Left forelimb (tissue), 1 donor: ENCODE data around the gene RAPGEFL1.
"Not testable (repeated sequence)": the region's sequence is repeated elsewhere in the genome, so short reads cannot be mapped to it uniquely, and the experiment has no call there.

Experiments
- DNase-seq: peaks from one replicate; pipeline ENCODE4 v3.0.0-alpha.2; 2018; ENCODE audit warnings: low spot score

RAPGEFL1 gene

DNA sequence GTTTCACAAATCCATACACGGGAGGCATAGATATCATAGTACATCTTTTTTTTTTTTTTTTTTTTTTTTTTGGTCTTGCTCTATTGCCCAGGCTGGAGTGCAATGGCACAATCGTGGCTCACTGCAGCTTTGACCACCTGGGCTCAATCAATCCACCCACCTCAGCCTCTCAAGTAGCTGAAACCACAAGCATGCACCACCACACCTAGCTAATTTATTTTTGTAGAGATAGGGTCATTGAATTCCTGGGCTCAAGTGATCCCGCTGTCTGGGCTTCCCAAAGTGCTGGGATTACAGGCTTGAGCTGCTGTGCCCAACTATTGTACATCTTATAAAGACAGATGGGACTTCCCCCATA lies 3.5 kb upstream of the RAPGEFL1 start:
- DNase-seq: no peak

DNA sequence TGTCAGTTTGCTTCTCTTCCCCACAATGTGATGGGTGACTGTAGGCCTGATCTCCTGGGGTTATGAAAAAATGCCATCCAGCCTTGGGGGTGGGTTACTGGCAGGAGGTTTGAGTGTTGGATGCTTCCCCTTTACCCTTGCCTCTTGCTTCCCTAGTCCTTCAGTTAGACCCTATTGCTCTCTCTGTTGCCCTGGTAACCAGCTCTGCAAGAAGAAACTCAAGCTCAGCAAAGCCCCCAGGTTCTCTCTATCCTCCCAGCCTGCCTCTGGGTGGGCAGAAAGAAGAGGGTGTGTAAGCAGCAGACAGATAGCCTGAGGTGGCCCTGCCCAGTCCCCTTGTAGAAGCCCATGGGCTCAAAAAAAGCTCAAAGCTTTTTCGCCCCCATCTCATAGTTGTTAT lies 2.8 kb upstream of the RAPGEFL1 start:
- DNase-seq: no peak

DNA sequence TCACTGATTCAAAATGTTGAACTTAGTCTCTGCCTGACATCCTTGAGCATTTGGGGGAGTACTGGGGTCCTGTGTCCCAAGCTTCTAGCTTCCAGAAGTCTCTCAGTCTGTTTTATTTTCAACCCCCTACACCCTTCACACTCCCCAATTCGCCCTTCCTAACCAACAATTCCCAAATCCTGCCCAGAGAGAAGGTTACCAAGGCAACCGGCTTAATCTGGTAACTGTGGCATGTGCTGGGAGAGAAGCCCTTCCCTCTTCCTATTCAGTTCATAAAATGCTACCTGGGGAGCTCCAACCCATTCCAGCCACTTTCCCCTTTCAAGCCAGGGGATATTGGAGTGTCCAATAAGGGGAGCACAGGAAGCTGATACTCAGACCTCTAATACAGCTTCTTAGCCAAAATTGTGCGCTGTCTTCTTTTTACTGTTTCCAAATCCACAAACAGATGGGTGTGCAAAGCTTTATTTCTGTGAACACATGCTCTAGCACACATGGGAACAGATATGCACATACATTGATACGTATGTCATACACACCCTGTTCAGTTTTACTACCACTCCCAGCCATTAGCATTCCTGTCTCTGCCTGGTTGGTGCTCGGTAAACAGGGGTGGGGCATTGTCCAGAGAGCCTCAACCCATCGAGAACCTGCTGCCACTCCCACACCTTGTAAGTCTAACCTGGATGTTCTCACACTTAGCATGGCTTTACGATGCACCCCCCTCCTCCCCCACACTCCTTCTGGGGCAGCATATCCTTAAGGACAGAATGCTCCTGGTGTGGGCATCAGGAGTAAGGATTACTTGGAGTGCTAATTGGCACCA lies 1.1 kb upstream of the RAPGEFL1 start:
- no peak for DNase-seq

DNA sequence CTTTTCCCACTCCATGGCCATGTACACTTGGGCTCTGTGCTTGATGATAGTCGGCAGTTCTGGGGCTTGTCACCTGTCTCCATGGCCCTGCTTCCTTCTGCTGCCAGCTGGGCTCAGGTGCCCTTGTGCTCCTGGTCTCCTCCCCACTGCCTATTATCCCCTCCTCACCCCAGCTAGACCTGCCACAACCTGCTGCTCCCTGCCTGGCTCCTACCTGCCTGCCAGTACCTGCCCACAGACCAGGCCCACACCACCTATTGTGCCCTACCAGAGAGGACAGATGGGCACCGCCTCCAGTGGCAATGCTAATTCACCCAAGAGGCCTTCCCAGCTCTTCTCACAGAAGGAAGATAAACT lies 538 bp upstream of the RAPGEFL1 start:
- no peak for DNase-seq

DNA sequence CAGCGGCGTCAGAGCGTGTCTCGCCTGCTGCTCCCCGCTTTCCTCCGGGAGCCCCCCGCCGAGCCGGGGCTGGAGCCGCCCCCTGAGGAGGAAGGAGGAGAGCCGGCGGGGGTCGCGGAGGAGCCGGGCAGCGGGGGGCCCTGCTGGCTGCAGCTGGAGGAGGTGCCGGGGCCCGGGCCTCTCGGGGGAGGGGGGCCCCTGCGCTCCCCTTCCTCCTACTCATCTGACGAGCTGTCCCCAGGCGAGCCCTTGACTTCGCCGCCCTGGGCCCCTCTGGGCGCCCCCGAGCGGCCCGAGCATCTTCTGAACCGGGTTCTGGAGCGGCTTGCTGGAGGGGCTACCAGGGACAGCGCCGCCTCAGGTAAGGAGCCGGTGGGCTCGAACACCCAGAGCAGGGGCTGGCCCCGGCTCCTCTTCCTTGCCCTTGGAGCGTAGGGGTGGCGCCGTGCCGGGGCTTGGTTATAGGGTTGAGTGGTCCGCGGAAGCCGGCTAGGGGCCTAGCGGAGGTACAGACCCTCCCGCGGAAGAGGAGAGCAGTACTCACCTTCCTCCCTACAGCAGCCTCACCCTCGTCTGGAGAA lies 841 bp downstream of the RAPGEFL1 start:
- no peak for DNase-seq

DNA sequence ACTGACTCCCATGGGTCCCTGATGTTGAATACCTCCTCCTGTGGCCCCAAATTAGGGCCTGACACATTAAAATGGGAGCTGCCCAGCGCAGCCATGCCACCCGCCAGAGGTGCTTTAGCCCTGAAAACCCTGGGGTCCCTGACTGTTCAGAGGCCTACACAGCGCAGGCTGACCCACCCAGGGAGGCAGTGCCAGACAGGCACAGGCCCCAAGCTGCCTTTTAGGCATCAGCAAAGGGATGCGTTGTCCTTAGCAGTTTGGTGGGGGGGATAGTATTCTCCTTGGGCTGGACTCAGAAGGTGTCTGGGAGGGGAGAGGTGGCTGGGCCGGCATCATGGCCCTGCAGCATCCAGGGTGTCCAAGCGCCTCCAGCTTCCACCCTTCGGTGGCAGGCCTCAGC lies 1.4 kb downstream of the RAPGEFL1 start:
- no peak for DNase-seq

DNA sequence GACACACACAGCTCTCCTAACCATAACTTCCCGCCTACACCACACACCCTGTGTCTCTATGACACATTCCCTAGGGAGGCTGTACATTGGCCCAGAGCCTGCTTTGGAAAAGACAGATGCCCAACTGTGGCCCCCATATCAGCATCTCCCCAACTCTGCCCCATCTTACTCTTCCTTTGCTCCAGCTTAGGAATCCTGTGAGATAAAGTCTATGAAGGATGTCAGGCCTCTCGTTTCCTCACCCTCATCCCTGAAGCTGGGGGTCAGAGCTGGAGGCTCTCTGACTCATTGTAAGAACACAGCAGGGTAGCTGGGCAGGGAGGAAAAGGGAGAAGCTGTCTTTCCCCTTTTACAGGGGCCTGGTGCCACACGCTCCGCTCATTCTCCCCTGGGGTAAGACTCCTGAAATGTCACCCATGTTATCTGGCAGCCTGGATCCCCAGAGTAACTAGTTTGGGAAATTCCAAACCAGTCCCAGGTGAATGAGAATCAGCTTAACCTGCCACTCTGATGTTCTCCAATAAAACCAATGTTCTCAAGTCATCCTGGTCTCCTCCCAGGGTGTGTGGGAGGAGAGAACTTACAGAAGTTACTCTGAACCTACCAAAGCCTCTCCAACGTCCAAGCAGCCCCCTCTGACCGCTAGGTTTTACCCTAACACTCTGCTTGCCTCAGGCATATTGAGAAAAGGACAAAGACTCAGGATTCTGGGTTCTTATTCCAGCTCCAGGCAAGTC lies 2.8 kb downstream of the RAPGEFL1 start:
- DNase-seq: no peak

DNA sequence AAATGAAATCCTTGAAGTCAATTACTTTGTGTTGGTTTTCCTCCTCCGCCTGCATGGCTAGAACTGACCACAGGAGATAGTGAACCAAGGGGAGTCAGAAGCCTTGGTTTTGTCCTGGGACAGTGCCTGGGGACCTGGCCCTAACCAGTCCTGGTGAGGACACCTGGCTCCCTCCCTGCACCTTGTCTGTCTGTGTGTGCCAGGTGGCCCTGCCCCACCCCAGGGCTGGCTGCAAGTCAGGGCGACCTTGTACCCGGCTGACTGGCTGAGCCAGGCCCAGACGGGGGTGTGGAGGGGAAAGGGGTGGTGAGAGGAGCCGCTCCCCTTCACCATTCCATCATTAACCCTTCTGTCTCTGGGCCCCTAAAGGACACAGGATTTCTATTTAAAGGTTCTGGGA lies 3.4 kb downstream of the RAPGEFL1 start:
- no peak for DNase-seq

DNA sequence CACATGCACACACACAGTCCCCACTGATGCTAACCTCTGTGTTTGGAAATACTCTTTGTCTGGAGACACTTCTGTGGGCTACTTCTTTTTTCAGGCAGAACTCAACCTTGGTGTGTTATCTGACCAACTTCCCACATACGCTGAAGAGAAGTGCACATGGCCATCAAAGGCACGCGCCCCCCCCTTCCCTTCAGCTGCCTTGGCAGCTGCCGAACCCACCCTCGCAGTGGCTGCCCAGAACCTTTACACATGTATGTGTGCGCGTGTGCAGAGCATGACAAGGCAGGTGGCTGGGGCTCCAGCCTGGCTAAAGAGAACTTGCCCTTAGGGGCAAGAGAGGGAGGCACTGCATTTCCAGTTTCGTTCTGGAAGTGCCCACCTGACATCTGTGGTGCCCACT lies 3.9 kb downstream of the RAPGEFL1 start:
- DNase-seq: no peak

DNA sequence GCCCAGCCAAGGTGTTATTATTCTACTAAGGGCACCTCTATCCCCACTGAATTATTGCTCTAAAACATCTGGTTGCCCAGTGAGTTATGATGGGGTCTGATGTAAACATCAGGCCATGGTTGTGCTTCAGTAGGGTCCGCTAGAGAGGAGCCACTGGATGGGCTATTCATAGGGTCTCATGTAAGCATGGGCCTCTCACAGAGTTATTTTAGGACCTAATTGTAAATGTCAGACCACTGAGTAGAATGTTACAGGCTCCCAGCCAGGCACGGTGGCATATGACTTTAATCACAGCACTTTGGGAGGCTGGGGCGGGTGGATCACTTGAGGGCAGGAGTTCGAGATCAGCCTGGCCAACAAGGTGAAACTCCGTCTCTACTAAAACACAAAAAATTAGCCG lies 5.3 kb downstream of the RAPGEFL1 start:
- DNase-seq: no peak

DNA sequence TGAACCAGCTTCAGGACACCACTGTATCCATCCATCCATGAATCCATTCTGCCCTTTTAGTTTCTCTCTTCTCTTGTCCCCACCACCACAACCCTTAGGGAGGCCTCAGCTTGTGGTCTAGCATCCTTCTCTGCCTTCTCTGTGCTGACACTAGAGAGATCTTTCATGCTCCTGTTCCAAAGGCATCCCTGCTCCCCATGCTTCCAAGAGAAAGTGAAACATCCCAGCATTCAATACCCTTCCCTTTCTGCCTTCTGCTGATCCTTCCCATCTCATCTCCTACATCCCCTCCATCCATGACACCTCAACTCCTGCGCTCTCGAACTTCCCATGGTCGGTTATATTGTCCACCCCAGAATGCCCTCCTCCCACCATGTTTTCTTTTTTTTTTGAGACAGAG lies 10.0 kb downstream of the RAPGEFL1 start:
- DNase-seq: no peak

DNA sequence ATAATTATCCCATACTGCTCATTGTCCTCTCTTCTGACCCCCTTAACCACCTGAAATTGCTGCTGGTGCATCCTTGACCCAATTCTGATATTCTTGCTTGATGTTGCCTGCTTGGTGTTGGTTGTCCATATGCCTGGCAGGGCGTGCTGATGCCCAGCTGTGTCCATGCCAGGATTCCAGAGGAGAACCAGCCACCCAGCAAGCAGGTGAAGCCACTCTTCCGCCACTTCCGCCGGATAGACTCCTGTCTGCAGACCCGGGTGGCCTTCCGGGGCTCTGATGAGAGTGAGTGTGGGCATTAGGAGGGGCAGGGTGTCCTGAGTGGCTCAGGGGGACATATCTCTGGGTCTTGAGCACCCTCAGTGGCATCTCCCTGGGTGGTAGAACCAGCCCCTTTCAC lies 11.4 kb downstream of the RAPGEFL1 start:
- DNase-seq: no peak

DNA sequence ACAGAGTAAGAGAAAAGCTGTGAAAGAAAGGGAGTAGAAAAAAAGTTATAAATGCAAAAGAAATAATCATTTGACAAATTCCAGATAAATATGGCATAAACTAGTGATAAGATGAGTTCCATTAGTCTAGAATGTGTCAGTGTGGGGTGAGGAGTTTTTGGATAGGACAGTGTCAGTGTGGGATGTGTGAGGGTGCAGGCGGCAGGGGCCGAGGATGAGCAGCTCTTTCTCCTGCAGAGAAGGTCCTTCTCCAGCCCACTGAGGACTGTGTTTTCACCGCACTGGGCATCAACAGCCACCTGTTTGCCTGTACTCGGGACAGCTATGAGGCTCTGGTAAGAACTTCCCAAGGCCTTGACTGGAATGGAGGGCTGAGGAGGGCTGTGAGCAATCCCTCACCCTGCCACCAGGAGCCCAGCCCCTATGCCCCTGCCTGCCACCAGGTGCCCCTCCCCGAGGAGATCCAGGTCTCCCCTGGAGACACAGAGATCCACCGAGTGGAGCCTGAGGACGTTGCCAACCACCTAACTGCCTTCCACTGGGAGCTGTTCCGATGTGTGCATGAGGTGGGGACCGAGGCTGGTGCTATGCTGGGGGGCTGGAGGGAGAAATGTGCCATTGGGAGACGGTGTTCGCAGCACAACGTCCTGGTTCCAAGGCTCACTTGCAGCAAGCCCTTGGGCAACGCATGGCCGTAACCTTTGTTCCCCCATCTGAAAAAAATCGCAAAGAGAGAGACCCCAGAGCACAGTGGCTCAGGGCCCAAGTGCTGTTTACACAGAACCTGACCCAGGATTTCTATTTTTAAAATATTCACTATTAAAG lies 13.1 kb downstream of the RAPGEFL1 start:
- DNase-seq: peak; percentile 41

DNA sequence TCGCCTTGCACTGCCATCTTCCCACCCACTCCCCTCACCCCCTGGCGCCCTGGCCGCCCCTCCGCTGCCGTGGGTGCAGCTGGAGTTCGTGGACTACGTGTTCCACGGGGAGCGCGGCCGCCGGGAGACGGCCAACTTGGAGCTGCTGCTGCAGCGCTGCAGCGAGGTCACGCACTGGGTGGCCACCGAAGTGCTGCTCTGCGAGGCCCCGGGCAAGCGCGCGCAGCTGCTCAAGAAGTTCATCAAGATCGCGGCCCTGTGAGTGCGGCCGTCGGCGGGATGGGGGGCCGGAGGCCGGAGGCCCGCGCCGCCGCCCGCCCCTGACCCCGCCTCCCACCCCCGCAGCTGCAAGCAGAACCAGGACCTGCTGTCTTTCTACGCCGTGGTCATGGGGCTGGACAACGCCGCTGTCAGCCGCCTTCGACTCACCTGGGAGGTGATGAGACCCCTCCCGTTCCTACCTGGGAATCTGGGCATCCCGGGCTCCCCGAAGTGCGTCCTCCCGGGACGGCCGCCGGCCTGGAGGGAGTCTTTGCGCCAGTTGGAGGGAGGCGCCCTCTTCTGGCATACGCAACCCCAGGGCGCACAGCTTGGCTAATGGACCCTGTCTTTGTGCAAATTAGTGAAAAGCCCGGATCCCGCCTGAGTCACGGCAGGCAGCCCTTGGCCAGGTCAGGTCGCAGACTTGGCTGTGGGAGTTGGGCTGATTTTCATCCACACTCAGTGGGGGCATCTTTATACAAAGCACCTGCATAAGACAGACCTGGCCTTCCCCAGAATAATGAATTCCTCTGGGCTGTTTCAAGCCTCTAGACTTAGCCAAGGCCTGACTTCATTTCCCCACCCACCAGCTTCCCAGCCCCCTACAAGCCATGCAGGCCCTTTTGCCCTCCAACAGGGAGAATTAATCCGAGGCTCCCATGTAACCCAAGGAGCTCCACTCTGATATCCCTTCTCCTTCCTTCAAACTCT lies 14.3 kb downstream of the RAPGEFL1 start:
- peak; percentile 73 for DNase-seq

DNA sequence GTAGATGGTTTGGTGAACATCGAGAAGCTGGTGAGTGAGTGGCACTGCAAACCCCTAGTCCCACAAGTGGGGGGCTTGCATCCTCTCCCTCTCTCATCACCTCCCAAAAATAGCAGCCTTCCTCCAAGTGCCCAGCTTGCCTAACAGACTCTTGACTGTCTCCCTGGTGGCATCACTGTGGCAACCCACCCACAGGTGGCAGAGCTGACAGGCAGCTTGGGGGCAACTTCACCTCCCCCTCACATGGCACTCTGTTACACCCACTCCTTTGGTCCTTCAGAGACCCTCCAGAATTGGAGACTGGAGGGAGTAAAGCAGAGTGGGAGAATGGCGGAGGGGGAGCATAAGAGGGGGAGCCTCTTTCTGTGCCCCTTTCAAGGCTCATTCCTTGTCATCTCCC lies 15.7 kb downstream of the RAPGEFL1 start:
- no peak for DNase-seq

DNA sequence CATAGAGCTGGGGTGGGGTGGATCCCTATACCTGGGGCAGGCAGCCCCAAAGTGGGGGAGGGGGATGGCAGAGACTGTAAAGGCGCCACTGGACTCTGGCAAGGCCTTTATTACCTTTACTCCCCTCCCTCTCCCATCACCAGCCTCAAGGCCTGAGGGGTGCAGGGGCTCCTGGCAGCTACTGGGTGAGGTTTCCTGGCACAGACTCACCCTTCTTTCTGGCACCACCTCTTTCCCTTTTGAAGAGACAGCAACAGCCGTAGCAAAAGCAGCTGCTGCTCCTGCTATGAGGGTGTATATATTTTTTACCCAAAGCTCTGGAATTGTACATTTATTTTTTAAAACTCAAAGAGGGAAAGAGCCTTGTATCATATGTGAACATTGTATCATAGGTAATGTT lies 17.6 kb downstream of the RAPGEFL1 start:
- no peak for DNase-seq

DNA sequence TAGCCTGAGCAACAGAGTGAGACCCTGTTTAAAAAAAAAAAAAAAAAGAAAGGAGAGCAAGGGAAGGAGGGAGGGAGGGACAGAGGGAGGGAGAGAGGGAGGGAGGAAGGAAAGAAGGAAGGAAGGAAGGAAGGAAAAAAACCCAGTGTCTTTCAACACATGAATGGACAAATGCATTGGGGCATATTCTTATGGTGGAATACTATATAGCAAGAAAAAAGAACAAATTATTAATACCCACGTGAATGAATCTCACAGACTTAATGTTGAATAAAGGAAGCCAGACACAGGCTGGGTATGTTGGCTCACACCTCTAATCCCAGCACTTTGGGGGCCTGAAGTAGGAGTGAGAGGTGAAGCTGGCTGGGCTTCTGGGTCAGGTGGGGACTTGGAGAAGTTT lies 20.3 kb downstream of the RAPGEFL1 start:
- DNase-seq: peak; percentile 4

DNA sequence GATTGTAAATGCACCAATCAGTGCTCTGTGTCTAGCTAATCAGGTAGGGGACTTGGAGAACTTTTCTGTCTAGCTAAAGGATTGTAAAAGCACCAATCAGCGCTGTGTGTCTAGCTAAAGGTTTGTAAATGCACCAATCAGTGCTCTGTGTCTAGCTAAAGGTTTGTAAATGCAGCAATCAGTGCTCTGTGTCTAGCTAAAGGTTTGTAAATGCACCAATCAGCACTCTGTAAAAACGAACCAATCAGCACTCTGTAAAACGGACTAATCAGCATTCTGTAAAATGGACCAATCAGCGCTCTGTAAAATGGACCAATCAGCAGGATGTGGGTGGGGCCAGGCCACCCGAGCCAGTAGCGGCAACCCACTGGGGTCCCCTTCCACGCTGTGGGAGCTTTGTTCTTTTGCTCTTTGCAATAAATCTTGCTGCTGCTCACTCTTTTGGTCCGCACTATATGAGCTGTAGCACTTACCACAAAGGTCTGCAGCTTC lies 20.7 kb downstream of the RAPGEFL1 start:
- not testable (repeated sequence) for DNase-seq

DNA sequence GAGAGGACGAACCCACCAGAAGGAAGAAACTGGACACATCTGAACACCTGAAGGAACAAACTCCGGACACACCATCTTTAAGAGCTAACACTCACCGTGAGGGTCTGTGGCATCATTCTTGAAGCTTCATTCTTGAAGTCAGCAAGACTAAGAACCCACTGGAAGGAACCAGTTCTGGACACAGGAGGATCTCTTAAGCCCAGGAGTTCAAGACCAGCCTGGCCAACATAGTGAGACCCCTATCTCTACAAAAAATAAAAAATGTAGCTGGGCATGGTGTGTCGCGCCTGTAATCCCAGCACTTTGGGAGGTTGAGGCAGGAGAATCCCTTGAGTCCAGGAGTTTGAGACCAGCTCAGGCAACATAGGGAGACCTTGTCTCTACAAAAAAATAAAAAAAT lies 21.3 kb downstream of the RAPGEFL1 start:
- peak; percentile 30 for DNase-seq

DNA sequence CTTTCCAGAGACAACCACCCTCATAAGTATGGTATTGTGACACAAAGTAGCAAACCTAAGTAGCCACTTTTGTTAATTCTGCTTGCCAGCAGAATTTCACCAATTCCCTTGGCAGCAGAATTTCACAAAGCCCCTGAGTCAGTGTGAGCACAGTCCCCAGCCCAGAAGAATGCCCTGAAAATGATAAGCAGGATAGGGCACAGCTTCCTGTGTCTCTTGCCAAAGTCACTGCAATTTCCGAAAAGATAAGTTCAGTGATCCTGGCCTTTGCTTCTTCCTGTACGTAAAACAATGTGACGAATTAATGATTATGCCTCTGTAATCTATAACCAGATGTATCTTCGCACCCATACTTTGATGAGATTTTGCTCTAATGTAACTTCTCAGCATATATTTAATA lies 25.9 kb downstream of the RAPGEFL1 start:
- no peak for DNase-seq

DNA sequence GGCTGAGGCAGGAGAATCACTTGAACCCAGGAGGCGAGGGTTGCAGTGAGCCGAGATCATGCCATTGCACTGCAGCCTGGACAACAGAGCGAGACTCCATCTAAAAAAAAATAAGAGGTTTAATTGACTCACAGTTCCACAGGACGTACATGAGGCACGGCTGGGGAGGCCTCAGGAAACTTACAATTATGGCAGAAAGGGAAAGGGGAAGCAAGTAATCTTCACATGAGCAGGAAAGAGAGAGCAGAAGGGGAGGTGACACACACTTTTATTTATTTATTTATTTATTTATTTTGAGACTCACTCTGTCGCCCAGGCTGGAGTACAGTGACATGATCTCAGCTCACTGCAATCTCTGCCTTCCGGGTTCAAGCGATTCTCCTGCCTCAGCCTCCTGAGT lies 28.9 kb downstream of the RAPGEFL1 start:
- not testable (repeated sequence) for DNase-seq
